Activated T-helper 1 cell treated with Interleukin-2 at 50 U/mL for 16 hours (primary cell): Measurements from ENCODE around the gene ABCA13.

Experiments
- DNase-seq: peaks from one replicate; pipeline ENCODE4 v3.0.0-alpha.2; 2020; ENCODE audit warnings: low read depth

The ABCA13 gene

DNA sequence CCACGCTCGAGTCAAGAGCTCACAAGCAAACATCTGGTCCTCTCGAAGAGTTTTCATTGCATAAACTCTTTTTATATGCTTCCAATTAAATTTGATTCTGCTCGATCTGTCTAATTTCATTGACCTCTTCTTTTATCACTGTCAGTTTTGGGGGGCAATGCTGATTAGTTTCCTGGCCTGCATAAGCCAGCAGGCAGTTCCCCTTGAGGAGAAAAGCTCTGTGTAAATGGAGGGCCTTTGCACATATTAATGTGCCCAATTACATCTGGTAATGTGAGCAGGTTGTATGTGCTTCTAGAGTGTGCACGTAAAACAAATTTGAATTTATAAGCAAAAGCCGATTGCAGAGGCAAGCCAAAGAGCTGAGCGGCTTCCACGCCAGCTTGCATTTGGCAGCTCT lies 210.3 kb downstream of the ABCA13 start:
- no peak for DNase-seq

DNA sequence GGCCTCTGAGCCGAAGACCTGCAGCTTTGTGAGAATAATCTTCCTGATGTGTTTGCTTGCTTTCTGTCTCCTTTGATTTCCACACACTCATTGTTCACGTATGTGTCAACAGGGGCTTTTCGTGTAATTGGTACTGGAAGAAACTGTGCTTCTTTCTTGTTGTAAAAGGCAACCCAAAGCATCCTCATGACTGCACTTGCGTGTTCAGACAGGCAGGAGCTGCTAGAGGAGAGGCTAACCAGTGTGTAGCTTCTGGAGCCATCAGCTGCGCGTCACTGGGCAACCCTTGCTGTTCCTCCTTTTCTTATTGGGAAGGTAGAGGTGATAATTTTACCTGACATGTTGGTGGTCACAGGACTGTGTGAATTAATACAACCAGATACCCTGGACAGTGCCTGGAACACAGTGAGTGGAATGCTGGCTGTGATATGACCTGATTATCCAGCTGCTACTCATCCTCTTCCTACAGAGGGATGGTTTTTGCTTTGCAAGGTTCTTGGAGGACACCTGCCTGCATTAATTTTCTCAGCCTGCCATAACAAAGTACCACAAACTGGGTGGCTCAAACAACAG lies 213.0 kb downstream of the ABCA13 start:
- no peak for DNase-seq

DNA sequence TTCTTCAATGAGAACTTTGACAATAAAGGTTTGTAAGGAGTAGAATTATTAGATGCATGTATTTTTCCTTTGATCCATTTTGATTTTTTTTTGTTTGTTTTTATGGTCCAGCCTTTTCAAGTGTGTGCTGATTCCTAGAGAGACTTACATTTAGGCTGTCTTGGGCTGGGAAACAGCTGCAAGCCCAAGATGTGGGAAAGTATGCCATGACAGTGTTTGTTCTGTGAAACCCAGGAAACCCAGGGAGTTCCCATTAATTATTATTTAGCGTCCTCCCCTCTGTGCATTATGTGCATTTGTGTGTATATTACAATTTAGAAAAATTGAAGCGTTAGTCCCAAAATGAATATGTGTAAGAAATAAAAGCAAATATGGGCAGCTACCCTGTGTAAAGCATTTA lies 216.7 kb downstream of the ABCA13 start:
- DNase-seq = no peak

DNA sequence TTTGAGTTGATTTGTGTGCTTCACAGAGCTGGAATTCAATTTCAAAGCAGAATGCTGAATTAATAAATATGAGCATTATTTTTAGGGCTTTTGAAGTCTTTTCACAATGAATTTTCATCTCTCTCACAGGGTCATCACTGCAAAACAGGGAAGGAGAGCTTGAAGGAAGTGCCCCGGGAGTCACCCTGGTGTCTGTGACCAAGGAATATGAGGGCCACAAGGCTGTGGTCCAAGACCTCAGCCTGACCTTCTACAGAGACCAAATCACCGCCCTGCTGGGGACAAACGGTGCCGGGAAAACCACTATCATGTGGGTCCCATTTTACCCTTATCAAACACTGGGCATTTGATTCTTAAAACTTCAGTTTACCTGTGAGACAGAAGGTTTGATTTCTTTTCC lies 217.7 kb downstream of the ABCA13 start:
- no peak for DNase-seq

DNA sequence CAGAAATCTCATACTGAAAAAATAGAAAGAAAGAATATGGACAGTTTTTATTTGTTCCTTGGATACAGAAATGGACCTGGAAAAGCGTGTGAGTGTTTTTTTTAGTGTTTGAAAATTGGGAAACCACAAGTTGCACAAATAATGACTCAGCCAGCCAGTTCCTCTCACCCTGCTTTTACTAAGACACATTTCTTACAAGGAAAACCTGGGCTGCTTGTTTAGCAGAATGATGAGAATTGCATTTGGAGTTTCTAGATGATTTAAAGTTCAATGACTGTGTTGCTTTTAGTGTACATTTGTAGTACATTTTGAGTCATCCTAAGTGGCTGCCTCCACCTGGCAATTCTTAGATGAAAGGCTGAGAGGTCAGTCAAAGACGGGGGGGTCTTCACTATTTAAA lies 218.7 kb downstream of the ABCA13 start:
- no peak for DNase-seq

DNA sequence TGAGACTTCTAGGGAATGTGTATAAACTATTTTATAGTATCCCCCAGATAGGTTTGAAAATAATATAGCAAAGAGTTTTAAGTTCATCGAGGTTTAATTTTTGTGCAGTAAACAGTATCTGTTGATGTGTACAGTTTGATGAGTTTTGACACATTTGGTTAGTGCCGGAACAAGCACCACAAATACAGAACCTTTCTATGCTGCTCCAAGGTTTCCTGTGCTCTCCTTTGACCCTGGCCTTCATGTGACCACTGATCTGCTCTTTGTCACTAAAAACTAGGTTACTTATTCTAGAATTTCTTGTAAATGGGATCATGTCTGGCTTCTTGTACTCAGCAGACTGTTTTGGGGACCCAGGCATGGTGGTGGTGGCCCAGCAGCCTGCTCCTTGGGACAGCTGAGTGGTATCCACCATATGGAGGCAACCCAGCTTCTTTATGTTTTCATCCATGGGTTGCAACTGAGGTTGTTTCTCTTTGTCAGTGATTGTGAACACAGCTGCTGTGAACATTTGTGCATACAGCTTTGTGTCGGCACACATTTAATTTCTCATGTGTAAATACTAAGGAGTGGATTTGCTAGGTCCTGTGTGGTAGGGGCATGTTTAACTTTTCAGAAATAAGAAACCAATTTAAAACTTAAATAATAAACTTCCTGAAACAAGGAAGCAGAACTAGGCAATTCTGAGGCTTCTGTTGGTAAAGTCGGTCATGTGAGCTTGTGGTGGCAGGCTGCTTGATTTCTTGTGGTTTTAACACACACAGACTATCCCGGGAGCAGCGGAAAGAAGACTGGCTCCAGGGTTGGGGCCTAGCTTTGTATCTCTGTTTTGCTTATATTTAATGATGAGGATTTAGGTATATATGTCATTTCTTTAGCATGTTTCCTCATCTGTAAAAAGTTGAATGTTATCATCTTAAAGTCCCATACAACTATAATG lies 219.4 kb downstream of the ABCA13 start:
- no peak for DNase-seq

DNA sequence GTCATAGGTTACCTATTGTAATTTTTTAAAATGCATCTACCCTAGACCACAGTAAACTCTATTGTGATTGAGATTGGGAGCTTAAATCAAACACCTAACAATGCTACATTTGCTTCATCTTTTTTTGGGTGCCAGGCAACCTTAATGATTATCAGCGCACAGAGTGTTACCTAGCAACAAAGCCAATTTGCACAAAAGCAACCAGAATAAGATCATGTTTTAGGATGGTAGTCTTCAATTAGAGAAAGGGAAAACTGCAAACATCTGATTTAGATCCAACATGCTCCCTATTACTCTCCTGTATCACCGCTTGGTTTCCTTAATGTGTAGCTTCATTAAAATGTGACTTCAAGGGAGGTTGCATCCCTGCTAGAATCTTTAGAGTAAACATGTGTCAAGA lies 226.9 kb downstream of the ABCA13 start:
- no peak for DNase-seq

DNA sequence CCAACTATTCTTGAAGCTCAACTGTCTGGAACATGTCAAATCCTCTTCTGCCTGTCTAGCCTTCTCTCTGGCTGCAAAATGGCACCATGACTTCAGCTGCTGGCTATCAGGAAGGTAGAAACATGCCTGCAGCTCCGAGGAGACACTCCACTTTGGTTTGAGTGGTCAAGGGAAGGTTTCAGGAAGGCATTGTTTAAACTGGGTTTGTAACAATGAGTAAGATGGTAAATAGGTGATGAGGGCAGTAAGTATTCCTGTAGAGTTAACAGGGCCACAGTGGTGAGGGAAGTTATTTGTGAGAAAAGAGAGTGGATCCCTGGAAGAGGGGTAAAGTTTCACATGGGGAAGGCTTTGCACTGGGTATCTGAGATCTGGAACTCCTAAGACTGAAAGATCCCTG lies 231.5 kb downstream of the ABCA13 start:
- no peak for DNase-seq

DNA sequence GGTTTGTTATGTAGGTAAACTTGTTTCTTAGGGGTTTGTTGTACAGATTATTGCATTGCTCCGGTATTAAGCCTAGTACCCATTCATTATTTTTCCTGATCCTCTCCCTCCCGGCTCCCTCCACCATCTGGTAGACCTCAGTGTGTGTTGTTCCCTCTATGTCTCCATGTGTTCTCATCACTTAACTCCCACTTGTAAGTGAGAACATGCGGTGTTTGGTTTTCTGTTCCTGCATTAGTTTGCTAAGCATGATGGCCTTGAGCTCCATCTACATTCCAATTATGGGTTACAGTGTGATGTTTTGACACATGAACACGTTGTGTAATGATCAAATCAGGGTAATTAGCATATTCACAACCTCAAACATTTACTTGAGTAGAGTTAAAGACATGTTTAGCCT lies 237.5 kb downstream of the ABCA13 start:
- DNase-seq = no peak

DNA sequence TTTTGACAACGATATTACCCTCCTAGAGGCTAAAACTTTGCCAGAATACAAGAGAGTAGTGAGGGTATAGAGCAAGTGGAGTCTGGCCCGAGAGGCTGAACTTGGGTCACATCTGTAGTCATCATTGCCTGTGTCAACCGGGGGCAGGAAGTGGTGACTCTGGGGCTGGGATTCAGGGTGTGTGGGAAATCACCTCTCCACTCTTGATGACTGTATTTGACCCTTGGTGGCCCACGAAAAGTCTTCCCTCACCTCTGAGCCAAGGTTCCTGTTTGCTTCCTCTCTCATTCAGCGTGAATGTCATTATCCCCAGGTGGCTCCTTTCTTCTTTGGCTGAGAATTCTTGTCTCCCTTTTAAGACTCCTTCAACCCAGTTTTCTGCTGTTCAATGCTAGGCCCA lies 240.4 kb downstream of the ABCA13 start:
- no peak for DNase-seq

DNA sequence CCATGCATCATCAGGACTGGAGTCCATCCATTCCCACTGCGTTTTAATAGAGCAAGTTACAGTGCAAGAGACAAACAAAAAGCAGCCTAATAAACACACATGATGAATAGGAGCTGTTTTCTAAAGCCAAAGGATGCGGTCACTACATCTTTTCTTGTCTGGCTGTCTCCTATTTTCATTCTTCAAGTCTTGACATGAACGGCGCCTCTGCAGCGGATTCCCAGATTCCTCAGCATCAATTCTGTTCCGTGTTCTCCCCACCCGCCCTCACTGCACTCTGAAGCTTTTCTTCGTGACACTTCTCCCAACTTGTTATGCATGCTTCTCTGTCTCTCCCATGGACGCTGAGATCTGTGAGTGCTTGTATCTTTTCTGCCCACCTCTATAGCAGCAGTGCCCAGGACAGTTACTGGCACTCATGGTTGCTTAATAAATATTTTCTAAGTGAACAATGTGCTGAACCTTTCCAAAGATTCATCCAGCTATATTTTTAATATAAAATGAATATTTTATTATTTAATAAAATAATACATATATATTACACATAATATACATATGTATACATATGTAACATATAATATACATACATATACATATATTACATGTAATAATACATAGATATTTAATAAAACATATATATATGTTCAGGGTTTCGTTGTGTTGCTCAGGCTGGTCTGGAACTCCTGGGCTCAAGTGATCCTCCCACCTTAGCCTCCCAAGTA lies 242.9 kb downstream of the ABCA13 start:
- no peak for DNase-seq

DNA sequence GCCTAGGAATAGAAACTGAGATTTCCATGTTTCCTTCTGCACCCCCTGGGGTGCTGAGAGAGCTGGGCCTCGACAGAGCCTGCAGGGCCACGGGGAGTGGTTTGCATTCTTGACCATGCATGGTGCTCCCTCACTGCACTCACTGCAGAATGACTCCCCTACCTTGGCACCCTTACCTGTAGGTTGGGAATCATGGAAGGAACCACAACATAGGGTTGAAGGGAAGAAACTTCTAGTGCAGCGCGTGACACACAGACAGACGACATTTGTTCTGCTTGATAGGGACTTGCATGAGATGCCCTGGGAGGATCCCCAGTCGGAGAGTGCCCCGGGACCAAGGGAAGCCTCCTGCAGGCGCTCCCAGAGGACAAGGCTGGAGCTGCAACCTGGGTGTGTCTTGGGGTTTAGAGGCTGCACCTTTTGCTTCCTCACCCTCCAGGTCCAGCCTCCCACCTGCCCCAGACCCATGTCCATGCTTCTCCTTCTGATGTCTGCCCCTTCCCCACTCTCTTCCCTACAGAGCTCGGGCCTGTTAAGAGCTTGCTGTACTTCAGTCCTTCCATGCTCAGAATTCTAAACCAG lies 245.2 kb downstream of the ABCA13 start:
- DNase-seq = no peak

DNA sequence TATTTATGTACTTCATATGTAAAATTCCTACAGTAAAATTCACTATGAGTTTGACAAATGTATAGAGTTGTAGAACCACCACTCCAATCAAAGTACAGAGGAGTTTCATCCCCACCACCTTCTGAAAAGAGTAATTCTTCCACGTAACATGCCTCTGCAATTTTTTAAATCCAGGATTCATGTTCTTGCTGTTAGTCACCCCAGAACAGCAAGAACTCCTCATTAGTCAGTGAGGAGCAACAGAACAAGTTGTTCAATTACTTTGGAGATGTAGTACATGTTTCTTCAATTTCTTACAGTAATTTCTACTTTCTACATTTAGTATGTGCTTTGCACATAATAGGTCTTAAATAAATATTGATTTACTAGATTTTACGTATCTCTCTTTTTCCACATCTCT lies 248.1 kb downstream of the ABCA13 start:
- no peak for DNase-seq

DNA sequence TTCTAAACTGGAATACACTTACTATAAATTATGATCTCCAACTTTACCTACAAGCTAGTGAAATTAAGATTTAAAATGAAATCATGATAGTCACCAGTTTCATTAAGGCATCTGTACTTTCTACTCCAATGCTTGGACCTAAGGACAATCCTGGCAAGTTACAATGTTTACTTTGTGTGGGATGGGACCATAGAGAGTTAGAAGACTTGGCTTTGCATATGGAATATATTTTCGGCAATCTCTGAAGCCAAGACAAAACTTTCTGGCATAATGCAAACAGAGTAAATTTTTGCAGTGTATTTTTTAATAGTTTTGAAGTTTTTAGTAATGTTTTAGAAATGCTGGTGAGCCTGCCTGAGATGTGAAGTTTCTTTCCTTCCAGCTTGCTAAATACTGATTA lies 248.9 kb downstream of the ABCA13 start:
- no peak for DNase-seq

DNA sequence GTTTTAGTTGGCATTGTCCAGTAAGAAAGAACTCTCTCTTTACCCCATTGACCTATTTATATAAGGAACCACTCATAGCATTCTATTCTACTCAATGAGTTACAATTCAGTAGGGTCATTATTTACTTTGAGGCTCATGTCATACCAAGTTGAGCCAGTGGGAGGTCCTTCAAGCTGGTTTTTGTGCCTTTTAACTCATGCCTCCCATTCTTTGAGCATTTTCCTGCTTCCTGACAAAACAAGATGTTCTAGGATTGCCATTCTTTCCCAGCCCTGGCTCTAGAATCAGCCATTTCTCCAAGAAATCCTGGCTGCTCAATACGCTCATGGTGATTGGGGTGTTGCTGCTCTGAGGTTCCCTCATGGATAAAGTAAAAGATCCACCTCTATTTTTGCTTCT lies 250.1 kb downstream of the ABCA13 start:
- no peak for DNase-seq

DNA sequence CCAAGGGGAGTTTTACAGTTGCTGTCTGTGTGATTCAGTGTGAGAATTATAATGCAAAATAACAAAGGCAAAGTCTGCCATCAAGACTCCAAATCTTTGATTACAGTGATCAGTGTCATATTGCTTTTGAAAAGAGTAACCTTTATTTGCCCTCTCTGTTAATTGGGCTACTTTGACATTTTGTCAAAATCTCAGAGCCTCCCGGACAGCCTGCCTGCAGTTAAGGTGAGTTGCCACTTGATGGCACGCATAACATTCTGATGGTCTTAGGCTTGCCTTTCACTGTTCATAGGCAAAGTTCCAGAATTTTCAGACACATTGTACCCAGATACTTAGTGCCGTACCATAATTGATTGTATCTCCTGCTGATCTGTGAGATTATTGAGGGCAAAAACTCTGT lies 253.5 kb downstream of the ABCA13 start:
- no peak for DNase-seq

DNA sequence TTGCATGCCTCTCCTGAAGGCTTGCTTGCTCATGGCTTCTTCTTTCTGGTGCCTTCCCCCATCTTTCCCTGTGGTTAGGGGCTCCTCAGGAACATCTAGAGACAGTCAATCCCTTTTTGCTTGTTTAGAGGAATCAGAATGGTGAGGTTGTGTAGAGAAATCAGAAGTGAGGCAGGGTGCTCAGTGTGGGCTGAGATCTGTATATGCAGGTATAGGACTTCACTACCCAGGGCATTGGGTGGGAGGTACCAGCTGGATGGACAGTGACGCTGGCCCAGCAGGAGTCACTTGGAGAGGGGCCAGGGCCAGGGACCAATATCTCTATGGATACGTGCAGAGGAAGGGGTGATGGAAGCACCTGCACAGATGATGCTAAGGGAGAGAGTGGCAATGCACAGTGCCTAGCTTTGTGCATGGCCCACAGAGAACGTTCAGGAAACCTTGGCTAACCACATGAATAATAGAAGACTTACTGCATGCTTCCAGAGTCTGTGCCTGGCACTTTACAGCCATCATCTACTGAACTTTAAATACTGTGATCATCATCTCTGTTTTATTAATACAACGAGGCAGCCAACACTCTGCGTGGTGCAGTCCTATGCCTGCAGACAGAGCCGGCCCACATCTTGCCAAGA lies 255.2 kb downstream of the ABCA13 start:
- DNase-seq = no peak

DNA sequence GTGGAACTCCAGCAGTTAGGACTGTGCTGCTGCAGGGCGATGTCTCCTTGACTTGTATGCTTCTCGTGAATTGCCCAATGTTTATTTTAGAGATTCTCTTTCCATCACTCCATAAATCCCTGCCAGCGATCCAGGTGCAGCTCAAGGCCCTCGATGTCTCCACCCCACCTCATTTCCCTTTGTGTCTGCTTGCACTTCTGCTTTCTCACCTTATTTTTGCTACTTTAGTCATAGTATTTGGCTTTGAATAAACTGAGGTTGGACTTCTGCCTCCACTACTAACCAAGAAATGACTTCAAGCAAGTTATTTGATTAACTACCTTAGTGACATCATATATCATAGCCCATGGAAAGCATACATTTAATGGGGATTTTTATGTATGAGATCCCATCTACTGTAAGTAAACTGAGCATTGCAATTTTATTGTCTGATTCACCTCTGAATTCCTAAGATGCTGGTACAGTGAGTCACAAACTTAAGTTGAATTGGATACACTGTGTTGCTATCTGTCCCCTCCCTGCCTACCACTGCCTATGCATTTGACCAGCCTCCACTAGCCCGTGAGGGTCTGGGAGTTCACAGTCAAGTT lies 255.8 kb downstream of the ABCA13 start:
- DNase-seq = no peak

DNA sequence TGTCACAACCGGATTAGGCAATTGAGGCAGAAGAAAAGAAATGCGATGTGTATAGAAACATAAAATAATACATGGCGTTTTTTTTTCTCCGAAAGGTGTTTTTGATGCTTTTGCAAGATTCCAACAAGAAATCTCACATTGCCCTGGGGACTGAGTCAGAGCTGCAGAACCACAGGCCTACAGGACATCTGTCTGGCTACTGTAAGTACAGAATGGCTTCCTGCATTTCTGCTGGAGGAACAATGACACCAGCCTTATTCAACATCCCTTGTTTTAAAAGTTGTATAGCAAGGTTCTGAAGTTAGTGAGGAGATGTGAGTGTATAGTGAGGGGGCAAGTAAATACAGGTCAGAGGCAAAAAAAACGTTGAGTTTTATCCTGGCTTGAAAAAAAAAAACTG lies 256.4 kb downstream of the ABCA13 start:
- DNase-seq = no peak

DNA sequence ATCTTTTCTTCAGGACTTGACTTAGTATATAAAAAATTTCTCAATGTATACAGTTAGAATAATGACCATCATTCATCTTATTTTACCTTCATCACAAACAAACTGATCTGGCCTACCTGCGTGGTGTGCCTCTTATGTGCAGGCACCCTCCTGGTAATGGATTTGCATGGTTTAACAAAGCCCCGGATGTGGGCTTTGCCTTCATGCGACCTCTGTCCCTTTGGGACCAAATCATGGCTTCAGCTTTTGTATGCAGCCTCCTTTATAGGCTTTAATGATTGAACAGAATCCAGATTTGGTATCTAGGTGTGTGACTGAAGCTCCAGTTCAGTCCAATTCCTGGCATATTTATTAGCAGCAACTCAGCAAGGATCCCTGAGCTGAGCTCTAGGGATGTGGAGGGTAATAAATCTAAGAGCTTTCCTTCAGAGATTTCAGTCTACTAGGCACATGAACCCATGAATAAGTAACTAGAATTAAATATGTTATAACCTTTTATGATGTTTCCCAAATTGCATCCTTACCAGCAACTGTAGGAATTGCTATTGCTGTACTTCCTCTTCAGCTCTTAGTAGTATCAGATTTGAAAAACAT lies 256.9 kb downstream of the ABCA13 start:
- no peak for DNase-seq

DNA sequence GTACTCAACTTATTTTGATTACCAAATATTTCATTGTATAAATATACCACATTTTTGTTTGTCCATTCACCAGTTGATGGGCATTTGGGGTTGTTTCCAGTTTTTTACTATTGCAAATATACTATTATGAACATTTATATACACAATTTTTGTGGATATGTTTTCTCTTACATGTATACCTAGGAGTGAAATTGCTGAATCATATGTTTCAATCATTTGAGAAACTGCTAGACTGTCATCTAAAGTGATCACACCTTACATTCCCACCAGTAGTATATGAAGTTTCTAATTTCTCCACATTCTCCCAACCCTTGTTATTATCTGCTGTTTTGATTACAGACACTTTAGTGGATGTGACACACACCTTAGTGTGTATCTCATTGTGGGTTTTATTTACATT lies 257.9 kb downstream of the ABCA13 start:
- no peak for DNase-seq

DNA sequence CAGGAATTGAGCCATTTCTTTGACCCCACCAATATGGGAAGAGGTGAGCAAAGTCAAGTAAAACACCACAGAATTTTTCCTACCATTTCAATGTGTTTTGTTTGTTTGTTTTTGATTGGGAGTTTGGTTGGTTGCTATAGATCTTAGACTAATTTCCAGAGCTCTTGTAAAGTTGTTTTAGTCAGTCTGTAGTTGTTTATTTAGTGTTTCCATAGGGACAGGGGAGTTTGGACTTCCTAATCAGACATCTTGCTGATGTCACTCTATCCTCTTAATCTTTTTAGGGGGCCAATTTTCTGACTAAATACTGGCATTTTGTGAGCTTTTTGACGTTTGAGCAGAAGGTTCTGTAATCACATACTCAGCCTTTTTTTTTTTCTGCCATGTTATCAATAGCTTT lies 266.9 kb downstream of the ABCA13 start:
- no peak for DNase-seq
